Caki2 (cell line): ENCODE measurements around the gene CD247. TPM values are rescaled to one million over a fixed set of nuclear protein-coding genes. Genes with fewer than 3 reads are reported as not detected.

ENCODE experiments used
- DNase-seq: peaks from one replicate; pipeline ENCODE4 v3.0.0-alpha.2; 2015; ENCODE audit warnings: low read depth
- in situ Hi-C: cut with HindIII; loops from 2 replicates; pipeline ENCODE4 v1.10.0; 2016; ENCODE audit warnings: low sequenced_read_pairs, low pct_unique_long_range_greater_than_20kb, mixed read lengths
- total RNA-seq: library from RNA; depleted of rRNA; stranded (reverse); fragments of >200 nt; shearing (Covaris generic); gene quantifications from 2 replicates; pipeline ENCODE4 v1.2.3, GENCODE V29; 2014; ENCODE audit warnings: low replicate concordance

The CD247 gene
- total RNA-seq, 1 experiment from 2014 or later = not detected

DNA sequence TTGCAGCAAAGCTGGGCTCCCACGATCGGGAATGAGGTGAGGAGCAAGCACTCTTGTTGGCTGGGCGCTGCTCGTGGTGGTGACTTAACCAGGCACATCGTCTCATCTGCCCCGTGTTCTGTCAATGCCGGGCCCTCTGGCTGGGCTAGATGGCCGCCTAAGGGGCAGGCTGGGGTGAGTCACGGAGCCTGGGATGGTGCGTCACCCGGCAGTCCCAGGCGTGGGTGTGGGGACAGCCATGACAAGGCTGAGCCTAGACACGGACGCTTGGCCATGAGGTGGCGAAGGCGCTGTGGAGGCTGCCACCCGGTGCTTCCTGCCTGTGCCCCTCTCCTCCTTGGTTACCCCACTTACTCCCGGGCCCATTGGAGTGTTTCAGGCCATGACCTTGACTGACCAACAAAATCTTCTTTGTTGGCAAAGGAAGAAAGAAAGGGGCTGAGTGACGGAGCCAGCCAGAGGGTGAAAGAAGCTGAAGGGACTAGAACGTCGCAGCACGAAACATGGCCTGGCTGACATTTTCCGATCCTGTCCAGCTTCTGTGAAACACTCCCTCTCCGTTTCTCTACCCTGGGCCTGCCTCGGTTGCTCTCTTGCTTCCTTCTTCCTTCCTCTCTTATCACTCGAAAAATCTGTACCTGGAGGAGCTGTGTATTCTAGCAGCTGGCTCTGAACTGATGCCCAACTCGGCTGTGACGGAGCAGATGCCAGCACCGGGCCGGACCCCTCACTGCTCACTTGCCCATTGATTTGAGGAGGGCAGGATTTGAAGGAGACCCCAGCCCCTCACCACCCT is 596 bp downstream of the CD247 start:
- no peak for DNase-seq
- in situ Hi-C loops = no loop called here

DNA sequence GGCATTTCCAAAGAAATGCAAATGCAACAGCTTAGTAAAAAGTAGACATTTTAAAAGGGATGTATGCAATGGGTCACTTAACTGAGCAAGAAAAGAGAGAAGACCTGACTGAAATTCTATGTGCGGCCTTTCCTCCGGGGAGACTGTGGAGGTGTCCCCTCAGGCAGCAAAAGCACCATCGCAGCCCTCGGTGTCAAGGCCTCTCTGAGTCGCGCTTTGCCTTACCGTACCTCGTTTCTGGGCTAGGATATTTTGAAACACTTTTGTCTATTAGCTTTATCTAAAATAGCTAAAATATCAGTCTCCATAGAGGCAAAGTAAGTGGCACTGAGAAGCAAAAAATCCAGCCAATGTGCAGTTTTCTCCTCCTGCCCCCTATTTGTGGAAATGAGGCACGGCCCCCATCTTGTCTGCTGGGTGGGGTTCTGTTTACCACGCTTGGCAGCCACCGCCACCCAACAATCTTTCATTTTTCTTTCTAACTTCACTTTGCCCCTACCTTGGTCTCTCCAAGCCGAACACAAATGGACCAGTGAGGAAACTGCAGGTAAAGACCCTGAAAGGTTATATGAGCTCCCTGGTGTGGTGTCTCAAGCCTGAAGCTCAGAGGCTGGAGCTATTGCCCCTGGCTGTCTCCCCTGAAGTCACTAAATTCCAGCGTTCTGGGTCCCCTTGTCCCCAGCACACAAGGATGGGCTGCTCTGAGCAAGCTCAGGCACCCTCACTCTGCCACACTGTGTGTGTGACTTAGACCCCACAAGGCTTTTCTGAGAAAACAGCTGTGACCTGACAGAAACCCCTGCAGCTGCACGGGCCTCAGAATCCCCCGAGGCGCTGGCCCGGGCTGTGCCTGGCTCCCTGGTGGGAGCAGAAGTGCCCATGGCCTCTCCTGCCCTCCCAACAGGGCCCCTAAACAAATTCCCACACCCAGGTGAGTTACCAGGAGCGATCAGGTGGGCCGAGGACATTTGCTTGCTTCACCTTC is 1.6 kb downstream of the CD247 start:
- DNase-seq = no peak
- in situ Hi-C loops = no loop called here

DNA sequence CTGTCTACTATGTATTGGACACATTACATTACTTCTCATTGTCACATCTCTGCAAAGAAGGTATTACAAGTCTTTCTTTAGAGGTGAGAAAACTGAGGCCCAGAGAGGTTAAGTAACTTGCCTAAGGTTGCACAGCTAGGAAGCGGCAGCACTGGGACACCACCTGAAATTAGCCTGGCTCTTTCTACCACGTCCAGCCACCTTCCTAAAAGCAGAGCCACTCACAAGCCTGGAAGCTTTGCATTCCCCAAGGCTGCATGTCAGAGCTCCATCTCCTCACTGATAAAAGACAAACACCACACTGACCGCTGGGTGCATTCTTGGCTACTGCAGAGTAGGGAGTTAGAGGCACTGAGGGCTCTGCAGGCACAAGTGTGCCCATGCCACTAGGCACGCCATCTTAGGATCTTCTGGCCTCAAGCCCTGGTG is 2.4 kb downstream of the CD247 start:
- in situ Hi-C loops = no loop called here
- no peak for DNase-seq

DNA sequence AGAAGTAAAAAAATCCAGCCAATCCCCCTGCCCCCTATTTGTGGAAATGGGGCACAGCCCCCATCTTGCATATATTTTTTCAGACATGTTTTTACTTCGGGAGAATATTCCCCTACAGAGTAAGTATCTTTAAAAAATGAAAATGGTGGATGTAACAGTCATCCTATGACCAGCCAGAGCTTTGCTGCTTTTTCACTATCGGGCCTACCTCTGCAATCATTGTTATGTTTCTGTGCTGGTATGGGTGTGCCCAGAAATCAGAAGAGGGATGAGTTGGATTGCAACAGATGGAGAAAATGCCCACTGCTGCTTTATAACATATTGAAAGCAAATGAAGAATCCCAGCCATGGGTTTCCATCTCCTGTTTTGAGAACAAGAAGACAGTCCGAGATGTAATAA is 2.9 kb downstream of the CD247 start:
- in situ Hi-C loops = no loop called here
- no peak for DNase-seq

DNA sequence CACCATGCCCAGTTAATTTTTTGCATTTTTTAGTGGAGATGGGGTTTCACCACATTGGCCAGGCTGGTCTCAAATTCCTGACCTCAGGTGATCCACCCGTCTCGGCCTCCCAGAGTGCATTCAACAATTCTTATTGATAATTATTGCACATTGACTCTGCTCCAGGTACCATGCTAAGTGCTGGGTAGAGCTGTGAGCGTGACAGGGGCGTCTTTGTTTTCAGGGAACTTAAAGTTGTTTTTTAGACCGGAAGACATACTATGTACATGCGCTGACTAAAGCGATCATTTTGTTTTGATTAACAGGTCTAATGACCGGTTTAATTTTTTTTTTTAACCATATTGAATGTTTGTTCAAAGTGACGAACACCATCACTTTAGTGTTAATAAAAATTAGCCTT is 4.0 kb downstream of the CD247 start:
- DNase-seq = no peak
- in situ Hi-C loops = no loop called here

DNA sequence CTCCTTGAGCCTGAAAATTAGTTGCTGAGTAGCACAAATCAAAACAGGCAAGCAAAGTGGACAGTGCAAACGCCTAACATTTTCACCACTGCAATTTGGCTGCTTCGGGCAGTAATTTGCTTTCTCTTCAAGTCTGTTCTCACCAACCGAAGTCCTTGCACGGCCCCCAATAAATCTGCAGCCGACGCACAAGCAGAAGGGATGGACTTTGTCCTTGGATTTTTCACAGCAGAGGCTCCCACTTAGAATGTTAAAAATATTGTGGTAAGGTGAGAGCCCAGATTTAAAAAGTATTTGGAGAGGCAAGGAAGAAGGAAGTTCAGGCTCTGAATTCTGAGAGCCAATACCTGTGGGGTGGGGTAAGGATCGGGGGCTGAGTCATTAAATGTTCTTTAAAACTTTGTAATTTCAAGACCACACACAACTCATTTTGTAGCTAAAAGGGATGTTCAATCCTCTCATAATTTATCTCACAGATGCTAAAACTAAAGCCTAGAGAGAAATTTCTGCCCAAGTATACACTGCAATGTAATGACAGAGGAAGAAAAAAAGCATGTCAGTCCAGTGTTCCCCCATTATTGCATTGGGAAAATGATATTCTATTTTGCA is 6.2 kb downstream of the CD247 start:
- in situ Hi-C loops = no loop called here
- no peak for DNase-seq

DNA sequence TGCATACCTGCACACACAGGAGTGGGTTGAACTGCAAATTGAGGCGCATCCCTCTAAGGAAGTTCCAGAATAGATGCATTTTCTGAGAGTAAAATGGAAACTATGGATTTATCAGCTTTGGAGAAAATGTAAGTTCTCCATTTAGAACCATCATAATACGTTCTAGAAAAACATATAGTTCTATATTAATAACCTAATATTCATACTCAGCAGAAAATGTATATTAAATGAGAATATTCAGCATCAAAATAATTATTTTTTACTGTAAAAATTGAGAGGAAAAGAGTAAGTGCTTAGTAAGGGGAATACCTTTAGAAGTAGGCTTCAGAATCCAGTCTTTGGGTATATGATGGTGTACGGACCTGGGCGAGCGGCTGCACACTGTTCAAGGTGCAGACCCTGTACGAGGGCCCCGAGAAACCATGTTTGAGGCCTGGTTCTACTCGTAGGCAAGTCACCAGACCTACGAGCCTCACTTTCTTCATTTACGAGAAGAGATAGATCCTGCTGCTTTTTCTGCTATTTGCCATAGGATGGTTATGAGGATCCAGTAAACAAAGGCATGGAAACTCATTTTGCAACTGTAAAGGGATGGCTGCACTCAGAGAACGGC is 6.8 kb downstream of the CD247 start:
- DNase-seq = no peak
- in situ Hi-C loops = no loop called here

DNA sequence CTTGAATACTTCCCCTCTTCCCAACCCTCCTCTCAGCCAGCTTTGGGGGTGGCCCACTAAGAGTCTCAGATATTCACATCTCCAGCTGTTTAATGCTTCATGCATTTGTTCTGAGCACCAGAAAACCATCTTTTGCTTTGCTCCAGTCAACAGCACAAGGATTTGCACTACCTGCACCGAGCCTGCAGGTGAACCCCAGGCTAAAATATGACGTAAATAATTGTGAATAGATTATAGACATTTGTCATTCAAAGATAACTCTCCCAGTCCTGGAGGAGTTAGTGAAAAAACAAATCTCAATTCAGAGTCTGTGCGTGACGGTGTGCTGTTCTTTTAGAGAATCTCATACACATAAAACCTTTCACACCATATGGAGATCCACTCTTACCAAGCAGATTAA is 7.4 kb downstream of the CD247 start:
- in situ Hi-C loops = no loop called here
- DNase-seq = no peak

DNA sequence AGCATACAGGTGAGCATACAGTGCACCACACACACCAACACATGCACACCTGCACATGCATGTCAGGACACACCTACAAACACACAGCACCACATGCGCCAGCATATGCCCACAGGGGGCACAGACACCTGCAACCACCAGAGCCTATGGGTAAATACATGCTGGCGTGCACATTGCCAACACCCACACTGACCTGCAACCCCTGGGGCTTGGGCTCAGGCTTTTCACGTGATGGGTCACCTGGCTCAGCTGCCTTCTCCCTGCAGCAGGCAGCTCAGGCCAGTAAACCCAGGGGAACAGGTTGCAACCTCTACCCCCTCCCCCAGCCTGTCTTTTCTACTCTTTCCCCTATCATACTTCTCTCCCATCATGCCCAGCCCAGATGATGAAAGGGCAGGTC is 8.1 kb downstream of the CD247 start:
- DNase-seq = no peak
- in situ Hi-C loops = no loop called here

DNA sequence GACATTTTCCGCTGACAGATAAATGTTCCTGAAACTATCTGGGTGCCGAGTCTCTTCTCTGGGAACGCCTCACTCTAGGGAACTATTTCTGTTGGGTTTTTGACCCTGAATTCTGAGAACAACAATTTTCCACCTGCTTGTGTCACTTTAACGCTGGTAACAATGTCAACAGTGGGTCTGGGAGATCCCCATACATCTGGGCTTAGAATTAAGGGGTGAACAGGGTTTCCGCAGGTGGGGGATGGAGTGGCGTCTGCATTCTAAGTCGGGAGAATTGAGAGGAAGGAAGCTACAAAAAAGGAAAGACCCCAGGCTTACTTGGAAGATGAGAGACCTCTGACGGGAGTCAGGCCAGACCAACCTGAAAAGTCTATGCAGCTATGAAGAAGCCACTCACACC is 8.7 kb downstream of the CD247 start:
- in situ Hi-C loops = no loop called here
- no peak for DNase-seq

DNA sequence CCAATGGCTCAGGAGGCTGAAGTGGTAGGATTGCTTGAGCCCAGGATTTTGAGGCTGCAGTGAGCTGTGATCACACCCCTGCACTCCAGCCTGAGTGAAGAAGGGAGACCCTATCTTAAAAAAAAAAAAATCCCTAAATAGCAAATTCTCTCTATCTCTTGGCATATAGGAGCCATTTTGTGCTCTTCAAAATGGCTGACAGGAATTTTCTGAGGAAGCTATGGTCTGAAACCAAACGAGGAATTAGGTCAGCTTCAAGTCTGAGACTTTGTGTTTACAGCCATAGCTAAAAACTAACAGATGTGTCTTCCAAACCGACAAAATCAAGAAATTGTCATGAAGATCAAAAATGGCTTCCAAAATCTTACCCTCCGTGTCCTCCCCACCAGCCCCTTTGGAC is 10.6 kb downstream of the CD247 start:
- DNase-seq = no peak
- in situ Hi-C loops = no loop called here

DNA sequence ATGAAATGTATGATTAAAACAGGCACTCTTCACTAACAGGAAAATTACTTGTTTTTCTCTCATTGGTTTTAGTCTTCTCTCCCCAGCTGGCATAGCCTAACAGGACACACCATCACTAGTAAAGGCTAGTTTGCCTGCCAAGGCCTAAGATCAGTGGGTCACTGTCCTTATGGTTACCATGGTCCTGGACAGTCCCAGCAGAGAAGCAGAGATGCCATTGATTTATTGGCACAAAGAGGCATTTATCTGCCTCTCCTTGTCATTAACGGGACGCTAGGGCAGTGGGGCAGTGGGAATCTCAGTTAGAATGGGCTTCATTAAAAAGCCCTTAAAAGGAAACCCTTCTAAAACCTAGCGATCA is 13.9 kb downstream of the CD247 start:
- in situ Hi-C loops = no loop called here
- no peak for DNase-seq

DNA sequence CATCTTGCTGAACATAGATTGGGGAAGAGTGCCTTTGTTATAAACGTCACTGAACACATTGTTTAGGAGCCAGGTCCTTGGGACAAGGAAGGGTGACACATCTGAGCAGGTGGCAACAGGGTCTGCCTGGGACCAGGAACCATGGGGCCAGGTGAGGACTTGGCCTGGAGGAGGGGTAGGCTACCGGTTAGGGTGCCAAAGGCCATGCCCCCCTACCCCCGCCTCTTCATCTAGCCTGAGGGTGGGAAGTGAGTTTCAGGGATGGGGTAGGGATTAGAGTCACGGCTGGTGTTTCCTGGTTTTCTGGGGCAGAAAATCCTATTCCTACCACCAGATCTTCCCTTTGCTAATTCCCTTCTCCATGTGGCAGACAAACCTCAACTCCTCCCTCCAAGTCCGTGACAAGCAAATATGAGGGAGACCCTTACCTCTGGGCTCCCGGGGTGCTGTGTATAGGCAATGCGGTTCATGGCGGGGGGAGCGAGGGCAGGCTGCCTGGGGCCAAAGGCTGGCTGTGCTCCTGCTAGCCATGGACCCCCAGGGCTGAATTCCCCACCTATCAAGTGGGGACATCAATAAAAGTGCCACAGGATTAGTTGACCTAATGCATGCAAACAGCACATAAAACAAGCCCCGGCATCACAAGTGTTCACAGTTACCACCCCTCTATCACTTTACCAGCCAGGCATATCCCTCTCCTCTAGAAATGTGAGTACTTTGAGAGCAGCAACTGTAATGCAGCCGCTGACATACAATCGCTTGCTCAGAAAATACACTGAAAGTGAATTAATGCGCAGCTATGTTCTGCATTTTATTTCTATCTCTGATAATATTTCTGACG is 14.5 kb downstream of the CD247 start:
- in situ Hi-C loops = no loop called here

DNA sequence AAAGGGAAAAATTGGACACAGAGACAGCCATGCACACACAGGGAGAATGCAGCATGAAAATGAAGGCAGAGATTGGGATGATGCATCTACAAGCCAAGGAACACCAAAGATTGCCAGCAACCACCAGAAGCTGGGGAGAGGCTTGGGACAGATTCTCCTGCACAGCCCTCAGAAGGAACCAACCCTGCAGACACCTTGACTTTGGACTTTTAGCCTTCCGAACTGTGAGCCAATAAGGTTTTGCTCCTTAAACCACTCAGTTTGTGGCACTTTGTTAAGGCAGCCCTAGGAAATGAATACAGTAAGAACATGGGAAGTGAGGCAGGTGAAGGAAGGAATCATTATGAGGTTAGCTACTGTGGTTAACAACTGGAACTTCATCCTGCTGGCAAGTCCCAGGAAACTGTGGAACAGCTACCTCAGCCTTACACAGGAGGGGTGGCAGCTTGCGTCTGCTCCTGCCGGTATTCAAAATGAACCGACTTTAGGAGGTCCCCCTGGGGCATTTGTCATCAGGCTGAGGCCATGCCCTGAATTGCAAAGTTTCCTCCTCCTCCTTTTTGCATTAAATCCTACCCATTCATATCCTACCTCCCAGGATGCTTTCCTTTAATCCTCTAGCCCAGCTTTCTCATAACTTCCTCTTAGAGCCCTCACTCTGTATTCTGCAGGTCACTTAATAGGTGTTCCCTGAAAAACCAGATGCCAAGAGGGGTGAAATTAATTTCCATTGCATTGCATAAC is 15.4 kb downstream of the CD247 start:
- in situ Hi-C loops = no loop called here
- DNase-seq = no peak

More for the DNA sequence above, 14.5 kb downstream of the CD247 start:
- DNase-seq = no peak

DNA sequence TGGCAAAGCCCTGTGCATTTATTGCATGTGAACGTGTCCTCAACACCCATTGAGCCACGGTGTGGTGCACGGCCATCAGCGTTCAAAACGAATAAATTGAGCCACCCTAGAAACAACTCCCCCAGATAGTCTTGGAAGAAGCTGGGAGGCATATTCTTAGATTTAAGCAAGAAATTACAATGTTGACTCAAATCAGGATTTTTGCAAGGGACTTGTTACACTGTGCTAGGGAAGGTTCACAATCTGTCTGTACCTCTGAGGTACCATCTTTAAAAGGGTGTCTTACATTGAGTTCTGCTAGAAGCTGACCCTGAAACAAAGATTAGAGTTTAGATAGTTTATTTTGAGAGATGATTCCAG is 16.2 kb downstream of the CD247 start:
- no peak for DNase-seq
- in situ Hi-C loops = no loop called here

DNA sequence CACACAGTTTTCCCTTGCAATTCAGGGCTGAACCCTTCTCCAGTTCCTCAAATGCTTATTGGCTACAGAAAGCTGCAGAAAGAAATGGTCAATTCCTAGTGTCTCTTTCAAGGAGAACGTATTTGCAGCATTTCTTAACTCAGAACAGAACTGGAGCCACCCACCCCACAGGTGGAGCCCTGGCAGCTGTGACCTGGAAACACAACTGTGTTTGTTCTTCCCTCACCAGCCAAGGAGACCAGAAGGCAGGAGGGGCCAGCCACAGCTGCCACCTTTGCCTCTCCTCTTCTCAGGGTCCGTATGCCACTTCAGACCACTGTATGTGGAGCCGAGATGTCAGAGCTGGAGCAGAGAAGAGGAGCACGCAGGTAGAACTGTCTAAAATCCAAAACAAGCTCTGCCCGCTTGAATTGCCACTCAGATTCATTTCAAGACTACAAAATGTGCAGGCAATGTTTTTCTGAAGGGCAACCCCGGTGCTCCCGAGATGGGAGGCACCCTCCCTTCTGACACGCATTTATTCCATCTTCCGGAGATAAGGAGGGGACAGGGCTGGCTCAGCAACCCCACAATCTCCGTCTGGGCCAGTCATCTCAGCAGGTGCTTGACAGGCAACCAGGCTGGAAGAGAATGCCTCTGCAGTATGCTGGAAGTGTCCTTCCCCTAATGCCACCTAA is 16.7 kb downstream of the CD247 start:
- in situ Hi-C loops = no loop called here
- no peak for DNase-seq
